GM12878 (cell line): ENCODE data around the gene SESN3. TPM values are rescaled to one million over a fixed set of nuclear protein-coding genes. Genes with fewer than 3 reads are reported as not detected.

Experiments used
- ATAC-seq: fragments of 200-7000 bp; cut with Tn5 transposase; 3 replicates; pipeline ENCODE4 v1.9.1; 2020; ENCODE audit warnings: mild to moderate bottlenecking, moderate library complexity
- BruUV-seq: library from RNA; stranded (reverse); fragments of 400-500 nt; replicated peaks from 2 replicates; lab custom pipeline; 2021; lab: Mats Ljungman, UMichigan
- CTCF ChIA-PET: fragments of 300-600 bp; sonication (Branson Sonifier 250); formaldehyde crosslinking; extraction: SDS; loops from one replicate; lab custom pipeline; 2021; ENCODE audit warnings: inconsistent platforms; lab: Yijun Ruan, JAX
- POLR2A ChIA-PET: fragments of 350-600 bp; formaldehyde crosslinking; extraction: SDS; loops from one replicate; lab custom pipeline; 2021; ENCODE audit warnings: inconsistent platforms; lab: Charles Lee
- RAD21 ChIA-PET: fragments of 300-600 bp; sonication (Branson Sonifier 250); formaldehyde crosslinking; loops from one replicate; lab custom pipeline; 2023; ENCODE audit warnings: antibody characterized with exemption; ENCODE audit not compliant: unreplicated experiment; lab: Charles Lee
- SMC1A ChIA-PET: fragments of 300-600 bp; sonication (Branson Sonifier 250); formaldehyde crosslinking; loops from one replicate; lab custom pipeline; 2023; ENCODE audit not compliant: unreplicated experiment, uncharacterized antibody; lab: Charles Lee
- DNase-seq: peaks from one replicate; pipeline ENCODE4 v3.0.0-alpha.2; 2011; ENCODE audit warnings: low read depth, low spot score
- FAIRE-seq: peaks from 3 replicates; lab custom pipeline; 2011; peaks lifted over from hg19 to GRCh38; lab: Jason Lieb, UNC
- H2AFZ ChIP-seq: 2 replicates; pipeline ENCODE4 v1.6.0; 2011; ENCODE audit warnings: low read depth, low read length, control low read depth; ENCODE audit not compliant: control insufficient read depth
- H3K27ac ChIP-seq: 2 replicates; pipeline ENCODE4 v1.5.1; 2011; ENCODE audit warnings: control low read depth; ENCODE audit not compliant: control insufficient read depth, insufficient read depth
- H3K27me3 ChIP-seq, 2 experiments: replicated peaks in 1 of 2; 2 replicates each; pipeline versions ENCODE4 v1.6.0 to v1.6.1; 2011; ENCODE audit warnings: low read length in 1 of 2; ENCODE audit not compliant: control insufficient read depth in 2 of 2, insufficient read depth in 2 of 2
- H3K36me3 ChIP-seq, 2 experiments: 2 replicates each; pipeline ENCODE4 v1.5.1; 2011; ENCODE audit warnings: low read length in 1 of 2; ENCODE audit not compliant: control insufficient read depth in 2 of 2, insufficient read depth in 2 of 2
- H3K4me1 ChIP-seq: 2 replicates; pipeline ENCODE4 v1.6.1; 2011; ENCODE audit warnings: mild to moderate bottlenecking, low read length, moderate library complexity, mixed read lengths; ENCODE audit not compliant: control insufficient read depth, insufficient read depth
- H3K4me2 ChIP-seq: 2 replicates; pipeline ENCODE4 v1.6.0; 2011; ENCODE audit warnings: control low read depth; ENCODE audit not compliant: control insufficient read depth, insufficient read depth
- H3K4me3 ChIP-seq: fragments of 200-600 bp; sonication (generic); 2 replicates; pipeline ENCODE4 v1.5.1; 2016
- H3K79me2 ChIP-seq: 2 replicates; pipeline ENCODE4 v1.6.0; 2011; ENCODE audit warnings: low read length; ENCODE audit not compliant: control insufficient read depth, insufficient read depth
- H3K9ac ChIP-seq: 2 replicates; pipeline ENCODE4 v1.8.0; 2011; ENCODE audit warnings: low read length, control low read depth, mixed read lengths; ENCODE audit not compliant: control insufficient read depth, insufficient read depth
- H3K9me3 ChIP-seq: replicated peaks from 3 replicates; pipeline ENCODE4 v1.5.1; 2011; ENCODE audit warnings: mild to moderate bottlenecking, low read length; ENCODE audit not compliant: control insufficient read depth, insufficient read depth
- H4K20me1 ChIP-seq: 2 replicates; pipeline ENCODE4 v1.6.0; 2011; ENCODE audit not compliant: control insufficient read depth, insufficient read depth
- BCL11A ChIP-seq: IDR thresholded peaks from 2 replicates; pipeline ENCODE4 v1.6.1; 2011; ENCODE audit warnings: low read depth, low read length
- GABPA ChIP-seq: IDR thresholded peaks from 2 replicates; pipeline ENCODE4 v1.6.1; 2014; ENCODE audit warnings: antibody characterized with exemption, low read depth, mild to moderate bottlenecking, inconsistent platforms
- IKZF1 ChIP-seq: fragments of 450-650 bp; conservative IDR thresholded peaks from 2 replicates; pipeline ENCODE4 v1.6.1; 2017; ENCODE audit warnings: antibody characterized with exemption, mild to moderate bottlenecking
- KAT2A ChIP-seq: conservative IDR thresholded peaks from 2 replicates; pipeline ENCODE4 v1.6.1; 2011; ENCODE audit warnings: low read depth, low read length; ENCODE audit not compliant: control insufficient read depth
- KDM1A ChIP-seq: fragments of 200-600 bp; sonication (generic); IDR thresholded peaks from 2 replicates; pipeline ENCODE4 v1.6.1; 2016; ENCODE audit warnings: borderline replicate concordance
- KLF5 ChIP-seq: fragments of 450-650 bp; IDR thresholded peaks from 2 replicates; pipeline ENCODE4 v1.6.1; 2014; ENCODE audit warnings: mild to moderate bottlenecking; ENCODE audit not compliant: partially characterized antibody
- LARP7 ChIP-seq: fragments of 450-650 bp; IDR thresholded peaks from 2 replicates; pipeline ENCODE4 v1.6.1; 2017; ENCODE audit warnings: mild to moderate bottlenecking
- MTA3 ChIP-seq: IDR thresholded peaks from 2 replicates; pipeline ENCODE4 v1.6.1; 2012; ENCODE audit warnings: low read length, inconsistent platforms, borderline replicate concordance
- NFIC ChIP-seq: IDR thresholded peaks from 2 replicates; pipeline ENCODE4 v1.6.1; 2012; ENCODE audit warnings: low read depth, mild to moderate bottlenecking, inconsistent platforms, low read length, moderate library complexity
- NR2C2 ChIP-seq: IDR thresholded peaks from 2 replicates; pipeline ENCODE4 v1.6.1; 2011; ENCODE audit warnings: borderline replicate concordance, low read depth; ENCODE audit not compliant: control insufficient read depth, insufficient read length
- PBX3 ChIP-seq: IDR thresholded peaks from 2 replicates; pipeline ENCODE4 v1.6.1; 2011; ENCODE audit warnings: mild to moderate bottlenecking, low read depth, low read length, moderate library complexity; ENCODE audit not compliant: insufficient replicate concordance
- RB1 ChIP-seq: fragments of 450-650 bp; formaldehyde crosslinking; IDR thresholded peaks from 2 replicates; pipeline ENCODE4 v1.6.1; 2017; ENCODE audit warnings: mild to moderate bottlenecking, borderline replicate concordance
- RUNX3 ChIP-seq: IDR thresholded peaks from 2 replicates; pipeline ENCODE4 v1.6.1; 2012; ENCODE audit warnings: low read length, inconsistent platforms
- SIN3A ChIP-seq: IDR thresholded peaks from 2 replicates; pipeline ENCODE4 v1.6.1; 2012; ENCODE audit warnings: low read depth, low read length, improper control_type of control experiment
- SPI1 ChIP-seq: IDR thresholded peaks from 2 replicates; pipeline ENCODE4 v1.6.1; 2011; ENCODE audit warnings: low read depth, mild to moderate bottlenecking, low read length, moderate library complexity, borderline replicate concordance; ENCODE audit not compliant: insufficient read depth
- STAT3 ChIP-seq: IDR thresholded peaks from 2 replicates; pipeline ENCODE4 v1.6.1; 2011; ENCODE audit warnings: low read depth, low read length, improper control_type of control experiment
- YBX1 ChIP-seq: fragments of 450-650 bp; IDR thresholded peaks from 2 replicates; pipeline ENCODE4 v1.6.1; 2016; ENCODE audit warnings: antibody characterized with exemption
- WGBS: methylation state at CpG from one replicate; pipeline ENCODE4 v1.1.6; 2016; ENCODE audit warnings: low lambda C conversion rate; ENCODE audit not compliant: insufficient replicate concordance, insufficient coverage; ENCODE audit errors: missing lambda C conversion rate; 5-methylcytosine and 5-hydroxymethylcytosine counted together
- in situ Hi-C: fragments of 300-500 bp; cut with MboI; formaldehyde crosslinking; loops from 9 replicates; pipeline ENCODE4 v1.14.3; 2018; ENCODE audit warnings: mixed read lengths
- intact Hi-C: fragments of 100-400 bp; cut with micrococcal nuclease; formaldehyde crosslinking; loops from one replicate; pipeline ENCODE4 v1.14.2; 2022; ENCODE audit not compliant: unreplicated experiment
- polyA plus RNA-seq, 11 experiments: library from polyadenylated mRNA; depleted of rRNA in 4 of 11; unstranded in 6 of 11; stranded (reverse) in 5 of 11; fragments of >200 nt; fragmentation: Nextera tagmentation in 4 of 11; fragmentation: Illumina TruSeq in 1 of 11; extraction: Ambion mirVana in 4 of 11; extraction: Trizol in 1 of 11; gene quantifications; 1 replicate in 1 of 11; 2 replicates in 10 of 11; pipeline versions ENCODE4 v1.2.1 to v1.2.3, GENCODE V29; 2011 to 2016; ENCODE audit warnings: inconsistent platforms in 2 of 11, missing spikeins in 2 of 11, low read depth in 1 of 11
- total RNA-seq, 4 experiments: library from RNA; depleted of rRNA in 3 of 4; stranded (reverse); fragments of >200 nt in 3 of 4; fragmentation: Illumina TruSeq in 1 of 4; extraction: Trizol in 1 of 4; gene quantifications; 2 replicates each; pipeline versions ENCODE4 v1.2.1 to v1.2.3, GENCODE V29; 2013 to 2021

The SESN3 gene
- total and polyA plus RNA-seq, 10 of the 15 experiments (the other 5 are each of a cell fraction or from before 2014, with no cell fraction given), result 0.64 to 6.7 (median 3.0) TPM

- Histone ChIP-seq H3K9ac (no peak overlapping the region), H3K27ac (no peak overlapping the region), H3K4me3 (no peak overlapping the region), H3K36me3 (no peaks in the 10 kb centered on the region; a peak in 2 of 4 replicates), H4K20me1 (no peaks in the 10 kb centered on the region), H3K9me3 (no peaks in the 10 kb centered on the region), H3K4me1 (no peaks in the 10 kb centered on the region), H3K4me2 (no peak overlapping the region), H3K27me3 (no peaks in the 10 kb centered on the region), H3K79me2 (no peaks in the 10 kb centered on the region), H2AFZ (no peak overlapping the region)
- intact Hi-C loops (no loop called here), in situ Hi-C loops (no loop called here)
- DNase-seq (no peak), FAIRE-seq (no peak), ATAC-seq (no peak)
- SMC1A ChIA-PET, result interaction anchor here (1.0 kb wide), 1 partner anchor 66 kb away, joined by 5 read pairs; the partner anchor contains the start of gene SRSF8
- RAD21 ChIA-PET, result interaction anchor here (0.8 to 1.4 kb wide), 2 partner anchors 62 to 65 kb away, joined by 3 read pairs; no protein-coding TSS in a partner anchor
- WGBS, result 61% methylated on average over 2 of the region's 2 CpGs
- TF ChIP-seq YBX1 (no peak), SIN3A (no peak), KAT2A (no peak), RB1 (no peak), KLF5 (no peak), MTA3 (no peak), PBX3 (no peak), SPI1 (no peak), RUNX3 (no peak), KDM1A (no peak), GABPA (no peak), STAT3 (no peak), IKZF1 (no peak), LARP7 (no peak), NFIC (no peak), BCL11A (no peak), NR2C2 (no peak)
- POLR2A ChIA-PET, result interaction anchor here (1.2 kb wide), 1 partner anchor 40 kb away, joined by 3 read pairs; no protein-coding TSS in a partner anchor
- CTCF ChIA-PET, result interaction anchor here (1.0 to 1.8 kb wide), 2 partner anchors 40 to 64 kb away, joined by 3 to 5 read pairs; no protein-coding TSS in a partner anchor
- BruUV-seq, result no TSS peak
Observed at GRCh38 chr11:95132956-95133355, 98.0 kb downstream of the SESN3 start.
